Measurements from ENCODE around the gene LRRFIP1.

LRRFIP1 gene

DNA sequence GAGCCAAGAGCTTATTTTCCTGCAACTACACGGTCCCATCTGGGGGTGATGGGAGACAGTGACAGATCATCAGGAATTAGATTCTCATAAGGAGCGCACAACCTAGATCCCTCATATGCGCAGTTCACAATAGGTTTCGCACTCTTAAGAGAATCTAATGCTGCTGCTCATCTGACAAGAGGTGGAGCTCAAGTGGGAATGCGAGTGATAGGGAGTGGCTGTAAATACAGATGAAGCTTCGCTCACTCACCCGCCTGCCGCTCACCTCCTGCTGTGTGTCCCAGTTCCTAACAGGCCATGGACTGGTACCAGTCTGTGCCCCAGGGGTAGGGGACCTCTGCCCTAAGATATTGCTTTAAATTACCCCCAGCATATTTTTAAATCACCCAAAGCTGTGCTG is 10.8 kb downstream of the LRRFIP1 start:
- TF ChIP-seq, protein P1, sequence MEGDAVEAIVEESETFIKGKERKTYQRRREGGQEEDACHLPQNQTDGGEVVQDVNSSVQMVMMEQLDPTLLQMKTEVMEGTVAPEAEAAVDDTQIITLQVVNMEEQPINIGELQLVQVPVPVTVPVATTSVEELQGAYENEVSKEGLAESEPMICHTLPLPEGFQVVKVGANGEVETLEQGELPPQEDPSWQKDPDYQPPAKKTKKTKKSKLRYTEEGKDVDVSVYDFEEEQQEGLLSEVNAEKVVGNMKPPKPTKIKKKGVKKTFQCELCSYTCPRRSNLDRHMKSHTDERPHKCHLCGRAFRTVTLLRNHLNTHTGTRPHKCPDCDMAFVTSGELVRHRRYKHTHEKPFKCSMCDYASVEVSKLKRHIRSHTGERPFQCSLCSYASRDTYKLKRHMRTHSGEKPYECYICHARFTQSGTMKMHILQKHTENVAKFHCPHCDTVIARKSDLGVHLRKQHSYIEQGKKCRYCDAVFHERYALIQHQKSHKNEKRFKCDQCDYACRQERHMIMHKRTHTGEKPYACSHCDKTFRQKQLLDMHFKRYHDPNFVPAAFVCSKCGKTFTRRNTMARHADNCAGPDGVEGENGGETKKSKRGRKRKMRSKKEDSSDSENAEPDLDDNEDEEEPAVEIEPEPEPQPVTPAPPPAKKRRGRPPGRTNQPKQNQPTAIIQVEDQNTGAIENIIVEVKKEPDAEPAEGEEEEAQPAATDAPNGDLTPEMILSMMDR (IDR thresholded peaks at IDR 0.05; ENCODE audit: low read length, missing control alignments) = no peak
- DNase-seq (ENCODE audit: low read depth) = no peak
- no peak overlapping the region for H3K4me3 ChIP-seq (replicated peaks; ENCODE audit: low read depth, low read length)

DNA sequence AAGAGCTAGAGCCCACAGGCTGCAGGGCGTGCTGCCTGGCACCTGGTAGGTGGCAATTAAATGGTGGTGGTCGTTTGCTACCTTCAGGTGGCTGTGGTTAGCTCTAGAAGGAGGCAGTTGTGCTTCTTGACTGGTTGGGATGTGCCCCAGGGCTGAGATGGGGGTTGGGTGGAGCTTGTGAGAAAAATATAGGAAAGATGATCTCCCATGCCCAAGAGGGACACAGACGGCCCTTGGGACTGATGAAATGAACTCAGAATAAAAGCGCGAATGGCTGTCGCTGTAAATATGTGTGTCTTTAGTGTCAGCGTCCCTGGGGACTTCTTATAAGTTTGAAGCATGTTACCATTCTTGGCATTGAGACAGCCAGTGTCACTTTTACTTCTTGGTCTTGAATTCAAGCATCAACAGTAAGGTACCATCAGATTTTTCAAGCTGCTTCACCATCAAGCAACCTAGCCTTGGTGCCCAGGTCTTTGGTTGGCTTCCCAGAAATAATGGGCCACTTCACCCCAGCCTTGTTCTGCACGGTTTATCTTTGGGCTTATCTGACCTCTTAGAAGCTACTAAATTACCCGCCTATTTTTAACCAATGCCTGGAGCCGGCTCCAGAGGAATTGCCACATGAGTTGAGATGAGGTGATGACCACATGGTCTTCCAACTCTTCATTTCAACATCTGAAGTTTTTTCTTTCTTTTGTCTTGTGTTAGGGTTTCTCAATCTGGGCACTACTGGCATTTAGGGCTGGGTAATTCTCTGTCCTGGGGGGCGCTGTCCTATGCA is 11.9 kb downstream of the LRRFIP1 start:
- no peak for DNase-seq (ENCODE audit: low read depth)
- no peak overlapping the region for H3K4me3 ChIP-seq (replicated peaks; ENCODE audit: low read depth, low read length)
- TF ChIP-seq, protein P1 (IDR thresholded peaks at IDR 0.05; ENCODE audit: low read length, missing control alignments) = no peak

DNA sequence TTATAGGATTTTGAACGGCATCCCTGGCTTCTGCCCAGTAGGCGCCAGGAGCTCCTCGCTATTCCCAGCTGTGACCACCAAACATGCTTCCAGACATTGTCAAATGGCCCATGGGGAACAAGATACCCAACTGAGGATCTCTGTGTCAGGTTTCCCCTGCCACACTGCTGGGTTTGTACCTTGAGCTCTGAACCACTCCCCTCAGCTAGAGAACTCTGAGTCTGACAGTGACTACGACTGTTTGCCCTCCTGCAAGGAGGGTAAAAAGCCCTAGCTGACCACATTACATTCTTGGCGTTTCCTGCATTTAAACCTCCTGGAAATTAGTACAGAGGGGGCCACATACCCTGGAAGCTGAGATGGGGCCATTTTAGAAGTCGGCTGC is 12.4 kb downstream of the LRRFIP1 start:
- DNase-seq (ENCODE audit: low read depth) = no peak
- TF ChIP-seq, protein P1 (IDR thresholded peaks at IDR 0.05; ENCODE audit: low read length, missing control alignments) = no peak
- no peak overlapping the region for H3K4me3 ChIP-seq (replicated peaks; ENCODE audit: low read depth, low read length)

DNA sequence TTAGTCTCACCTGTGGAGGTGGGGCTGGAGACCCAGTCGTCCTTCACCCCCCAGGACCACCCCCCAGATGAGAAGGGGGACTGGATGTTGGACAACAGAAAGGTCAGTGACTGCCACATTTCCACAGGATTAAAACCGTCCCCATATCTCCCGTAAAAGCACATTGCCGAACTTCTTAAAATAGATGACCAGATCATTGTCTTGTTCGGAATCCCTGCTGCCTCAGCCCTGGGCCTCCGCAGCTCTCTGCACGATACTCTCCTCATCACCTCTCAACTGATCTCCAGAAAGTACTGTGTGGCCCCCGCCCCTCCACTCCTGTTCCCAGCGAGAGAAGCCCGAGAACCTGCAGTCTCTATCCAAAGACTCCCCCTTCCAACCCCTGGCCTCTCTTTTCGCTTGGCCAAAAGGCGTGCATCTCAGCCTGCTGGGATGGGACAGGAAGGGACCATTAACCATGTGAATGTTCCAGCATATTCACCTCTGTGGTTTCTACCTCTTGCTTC is 13.2 kb downstream of the LRRFIP1 start:
- DNase-seq (ENCODE audit: low read depth) = no peak
- H3K4me3 ChIP-seq (replicated peaks; ENCODE audit: low read depth, low read length) = no peak overlapping the region
- TF ChIP-seq, protein P1 (IDR thresholded peaks at IDR 0.05; ENCODE audit: low read length, missing control alignments) = no peak

DNA sequence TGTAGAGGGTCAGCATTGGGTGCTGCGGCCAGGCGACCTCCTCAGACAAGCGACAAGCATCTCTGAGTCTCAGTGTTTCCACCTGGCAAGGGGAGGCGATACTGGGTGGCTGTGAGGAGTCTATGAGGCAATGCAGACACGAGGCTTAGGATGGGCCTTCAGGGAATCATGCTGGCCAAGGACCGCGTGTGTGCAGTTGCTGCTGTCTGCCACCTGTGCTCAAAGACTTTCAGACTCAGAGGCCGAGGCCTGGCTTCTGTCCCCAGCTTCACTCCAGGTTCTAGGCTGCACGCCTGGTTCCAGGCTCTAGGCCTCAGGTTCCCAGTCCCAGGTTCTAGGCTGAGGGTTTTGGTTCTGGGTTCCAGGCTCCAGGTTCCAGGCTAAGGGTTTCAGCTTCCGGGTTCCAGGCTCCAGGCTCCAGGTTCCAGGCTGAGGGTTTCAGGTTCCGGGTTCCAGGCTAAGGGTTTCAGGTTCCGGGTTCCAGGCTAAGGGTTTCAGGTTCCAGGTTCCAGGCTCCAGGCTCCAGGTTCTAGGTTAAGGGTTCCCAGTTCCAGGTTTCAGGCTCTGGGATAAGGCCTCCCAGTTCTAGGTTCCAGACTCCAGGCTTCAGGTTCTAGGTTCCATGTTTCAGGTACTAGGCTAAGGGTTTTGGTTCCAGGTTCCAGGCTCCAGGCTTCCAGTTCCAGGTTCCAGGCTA is 14.8 kb downstream of the LRRFIP1 start:
- TF ChIP-seq, protein P1 (IDR thresholded peaks at IDR 0.05; ENCODE audit: low read length, missing control alignments) = no peak
- no peak overlapping the region for H3K4me3 ChIP-seq (replicated peaks; ENCODE audit: low read depth, low read length)
- DNase-seq (ENCODE audit: low read depth) = no peak

DNA sequence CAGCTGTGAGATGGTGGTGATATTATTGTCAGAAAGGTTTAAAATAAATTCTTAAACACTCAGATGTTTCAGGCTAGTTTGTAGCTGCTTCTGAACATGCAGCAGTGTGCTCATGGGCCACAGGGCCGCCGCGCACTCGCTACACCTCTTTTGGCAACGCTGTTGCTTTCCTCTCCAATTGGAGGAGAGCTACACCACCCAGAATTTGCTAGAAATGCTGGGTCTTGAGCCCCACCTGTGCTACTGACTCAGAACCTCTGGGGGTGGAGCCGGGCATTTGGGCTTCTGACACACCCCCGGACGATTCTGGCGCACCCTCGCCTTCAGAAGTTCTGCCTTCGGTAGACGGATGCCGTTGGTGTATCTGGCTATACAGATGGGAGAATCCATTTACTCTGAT is 15.7 kb downstream of the LRRFIP1 start:
- no peak for DNase-seq (ENCODE audit: low read depth)
- H3K4me3 ChIP-seq (replicated peaks; ENCODE audit: low read depth, low read length) = no peak overlapping the region
- TF ChIP-seq, protein P1 (IDR thresholded peaks at IDR 0.05; ENCODE audit: low read length, missing control alignments) = no peak
